ENCODE data around the gene ISOC2.

ISOC2 gene

GRCh38 chr19:55457683-55458457 lies 3.6 kb downstream of the ISOC2 start:
- H3F3A ChIP-seq (ENCODE audit: insufficient read depth, low read length) = no peaks in the 10 kb centered on the region
- H3K9me3 ChIP-seq (ENCODE audit: low read length) = no peaks in the 10 kb centered on the region
- H3K4me1 ChIP-seq (ENCODE audit: insufficient read depth, low read length, severe bottlenecking) = peaks cover 20% of the 10 kb centered on the region
- H3K79me2 ChIP-seq (ENCODE audit: insufficient read depth, low read length) = no peaks in the 10 kb centered on the region
- no peak overlapping the region for H3K4me2 ChIP-seq (ENCODE audit: low read length)
- H3K36me3 ChIP-seq (ENCODE audit: insufficient read depth, low read length) = peaks cover 15% of the 10 kb centered on the region
- no peak overlapping the region for H3K4me3 ChIP-seq (ENCODE audit: low read depth, low read length, poor library complexity, severe bottlenecking)
- no peak overlapping the region for H3K27ac ChIP-seq (ENCODE audit: low read depth, low read length, poor library complexity, severe bottlenecking)
- no peaks in the 10 kb centered on the region for H4K20me1 ChIP-seq (ENCODE audit: insufficient read depth, low read length)
- H3K27me3 ChIP-seq (ENCODE audit: insufficient read depth, low read length) = no peaks in the 10 kb centered on the region
- H3K9me2 ChIP-seq (ENCODE audit: low read depth, low read length) = no peaks in the 10 kb centered on the region
- no peak overlapping the region for H3K9ac ChIP-seq (ENCODE audit: low read length)
- H2AFZ ChIP-seq (ENCODE audit: low read length) = no peak overlapping the region
- TF ChIP-seq CTCF (IDR thresholded peaks at IDR 0.05; ENCODE audit: low read length) = no peak
- no peak for TF ChIP-seq EZH2 (IDR thresholded peaks at IDR 0.05; ENCODE audit: borderline replicate concordance, low read length)

GRCh38 chr19:55456347-55456746 lies 5.1 kb downstream of the ISOC2 start:
- Histone ChIP-seq H4K20me1 (ENCODE audit: insufficient read depth, low read length) (no peaks in the 10 kb centered on the region), H3K4me1 (ENCODE audit: insufficient read depth, low read length, severe bottlenecking) (peaks cover 29% of the 10 kb centered on the region), H3K27ac (ENCODE audit: low read depth, low read length, poor library complexity, severe bottlenecking) (no peak overlapping the region), H3K4me3 (ENCODE audit: low read depth, low read length, poor library complexity, severe bottlenecking) (no peak overlapping the region), H3K36me3 (ENCODE audit: insufficient read depth, low read length) (peaks cover 15% of the 10 kb centered on the region), H3K4me2 (ENCODE audit: low read length) (no peak overlapping the region), H3K27me3 (ENCODE audit: insufficient read depth, low read length) (no peaks in the 10 kb centered on the region; the same call in 1 of the 2 replicates), H3K9ac (ENCODE audit: low read length) (no peak overlapping the region), H3K79me2 (ENCODE audit: insufficient read depth, low read length) (no peaks in the 10 kb centered on the region), H2AFZ (ENCODE audit: low read length) (no peak overlapping the region), H3K9me2 (ENCODE audit: low read depth, low read length) (no peaks in the 10 kb centered on the region), H3K9me3 (ENCODE audit: low read length) (no peaks in the 10 kb centered on the region), H3F3A (ENCODE audit: insufficient read depth, low read length) (no peaks in the 10 kb centered on the region)
- TF ChIP-seq CTCF (IDR thresholded peaks at IDR 0.05; ENCODE audit: low read length) (no peak), EZH2 (IDR thresholded peaks at IDR 0.05; ENCODE audit: borderline replicate concordance, low read length) (no peak)

- H3K9me2 ChIP-seq (ENCODE audit: low read depth, low read length) = no peaks in the 10 kb centered on the region
Measured at GRCh38 chr19:55455576-55456235, 5.7 kb downstream of the ISOC2 start.

More at GRCh38 chr19:55455576-55456235, 5.7 kb downstream of the ISOC2 start:
- H3F3A ChIP-seq (ENCODE audit: insufficient read depth, low read length) = no peaks in the 10 kb centered on the region
- peaks cover 27% of the 10 kb centered on the region for H3K4me1 ChIP-seq (ENCODE audit: insufficient read depth, low read length, severe bottlenecking)
- TF ChIP-seq CTCF (IDR thresholded peaks at IDR 0.05; ENCODE audit: low read length) (no peak), EZH2 (IDR thresholded peaks at IDR 0.05; ENCODE audit: borderline replicate concordance, low read length) (no peak)
- H3K36me3 ChIP-seq (ENCODE audit: insufficient read depth, low read length) = peaks cover 15% of the 10 kb centered on the region
- no peaks in the 10 kb centered on the region for H4K20me1 ChIP-seq (ENCODE audit: insufficient read depth, low read length)
- H3K4me2 ChIP-seq (ENCODE audit: low read length) = no peak overlapping the region
- no peaks in the 10 kb centered on the region for H3K9me3 ChIP-seq (ENCODE audit: low read length)
- H3K79me2 ChIP-seq (ENCODE audit: insufficient read depth, low read length) = no peaks in the 10 kb centered on the region
- H3K27ac ChIP-seq (ENCODE audit: low read depth, low read length, poor library complexity, severe bottlenecking) = no peak overlapping the region
- no peaks in the 10 kb centered on the region; the same call in 1 of the 2 replicates for H3K27me3 ChIP-seq (ENCODE audit: insufficient read depth, low read length)
- H2AFZ ChIP-seq (ENCODE audit: low read length) = no peak overlapping the region
- H3K9ac ChIP-seq (ENCODE audit: low read length) = no peak overlapping the region
- H3K4me3 ChIP-seq (ENCODE audit: low read depth, low read length, poor library complexity, severe bottlenecking) = no peak overlapping the region

Measured in OCI-LY1 (cell line).